HCT116 (cell line): ENCODE measurements around the gene EMC10. TPM values are rescaled to one million over a fixed set of nuclear protein-coding genes. Genes with fewer than 3 reads are reported as not detected.

Source experiments
- ATAC-seq: fragments of 200-7000 bp; cut with Tn5 transposase; 2 replicates; pipeline ENCODE4 v1.9.1; 2020; ENCODE audit warnings: mild to moderate bottlenecking, moderate library complexity
- BruUV-seq: library from RNA; stranded (reverse); fragments of 400-500 nt; replicated peaks from 2 replicates; lab custom pipeline; 2021; lab: Mats Ljungman, UMichigan
- CTCF ChIA-PET: fragments of 300-600 bp; sonication (Branson Sonifier 250); formaldehyde crosslinking; loops from one replicate; lab custom pipeline; 2021; ENCODE audit warnings: antibody characterized with exemption; lab: Charles Lee
- POLR2A ChIA-PET: fragments of 300-600, 350-600 bp; sonication (Branson Sonifier 250); formaldehyde crosslinking; loops from one replicate; lab custom pipeline; 2021; ENCODE audit warnings: antibody characterized with exemption; lab: Charles Lee
- RAD21 ChIA-PET, 2 experiments: fragments of 300-600 bp; sonication (Branson Sonifier 250); formaldehyde crosslinking; loops; one replicate each; lab custom pipeline; 2023; ENCODE audit warnings: low total read pairs in 2 of 2; ENCODE audit not compliant: uncharacterized antibody in 2 of 2, unreplicated experiment in 2 of 2, low non-redundant PET in 1 of 2; lab: Charles Lee
- DNase-seq: peaks from one replicate; pipeline ENCODE4 v3.0.0-alpha.2; 2010; ENCODE audit warnings: low read depth, low spot score
- H2AFZ ChIP-seq: fragments of 200-600 bp; shearing (Covaris generic), sonication (generic); 2 replicates; pipeline ENCODE4 v1.6.1; 2017; ENCODE audit warnings: low read depth, mixed run types, mixed read lengths, antibody characterized with exemption, low read length; ENCODE audit not compliant: poor library complexity, severe bottlenecking
- H3K27ac ChIP-seq: 2 replicates; pipeline ENCODE4 v1.5.1; 2012; ENCODE audit warnings: low read depth, low read length
- H3K27me3 ChIP-seq: fragments of 200-600 bp; sonication (generic); 2 replicates; pipeline ENCODE4 v1.6.1; 2016; ENCODE audit warnings: mixed run types, low read length, mixed read lengths; ENCODE audit not compliant: insufficient read depth
- H3K36me3 ChIP-seq, 2 experiments: fragments of 200-500 bp in 1 of 2; fragments of 200-600 bp in 1 of 2; sonication (Bioruptor generic) in 1 of 2; sonication (generic) in 1 of 2; 2 replicates each; pipeline versions ENCODE4 v1.5.1 to v1.6.1; 2014 to 2016; ENCODE audit warnings: low read length in 2 of 2, inconsistent platforms in 1 of 2, mixed read lengths in 1 of 2, mixed run types in 1 of 2; ENCODE audit not compliant: insufficient read depth in 2 of 2, control insufficient read depth in 1 of 2
- H3K4me1 ChIP-seq, 2 experiments: fragments of 200-600 bp in 1 of 2; sonication (generic) in 1 of 2; 2 replicates each; pipeline versions ENCODE4 v1.5.1 to v1.6.1; 2012 to 2017; ENCODE audit warnings: low read length in 2 of 2, inconsistent platforms in 1 of 2, mild to moderate bottlenecking in 1 of 2, mixed read lengths in 1 of 2, mixed run types in 1 of 2, moderate library complexity in 1 of 2; ENCODE audit not compliant: insufficient read depth in 2 of 2, control insufficient read depth in 1 of 2
- H3K4me2 ChIP-seq: fragments of 200-600 bp; sonication (generic); 2 replicates; pipeline ENCODE4 v1.6.1; 2017; ENCODE audit warnings: mixed run types, low read length, mixed read lengths
- H3K4me3 ChIP-seq, 2 experiments: fragments of 200-600 bp in 1 of 2; sonication (generic) in 1 of 2; replicated peaks in 1 of 2; 2 replicates each; pipeline ENCODE4 v1.5.1; 2011 to 2016; ENCODE audit warnings: low read length in 2 of 2, control low read depth in 1 of 2, low read depth in 1 of 2, mild to moderate bottlenecking in 1 of 2, mixed read lengths in 1 of 2, mixed run types in 1 of 2
- H3K79me2 ChIP-seq: fragments of 200-600 bp; sonication (generic); 2 replicates; pipeline ENCODE4 v1.6.1; 2017; ENCODE audit warnings: mild to moderate bottlenecking, mixed run types, low read length, moderate library complexity, mixed read lengths; ENCODE audit not compliant: insufficient read depth
- H3K9ac ChIP-seq: fragments of 200-600 bp; sonication (generic); 2 replicates; pipeline ENCODE4 v1.6.1; 2016; ENCODE audit warnings: low read length, mixed read lengths
- H3K9me2 ChIP-seq: fragments of 200-600 bp; sonication (generic), shearing (Covaris generic); 2 replicates; pipeline ENCODE4 v1.6.1; 2017; ENCODE audit warnings: mixed run types, mild to moderate bottlenecking, moderate library complexity; ENCODE audit not compliant: insufficient read depth
- H3K9me3 ChIP-seq, 2 experiments: fragments of 200-500 bp in 1 of 2; fragments of 200-600 bp in 1 of 2; sonication (Bioruptor generic) in 1 of 2; sonication (generic) in 1 of 2; 2 replicates each; pipeline ENCODE4 v1.6.1; 2014 to 2017; ENCODE audit warnings: low read length in 2 of 2, mixed read lengths in 2 of 2, inconsistent platforms in 1 of 2, low read depth in 1 of 2, mild to moderate bottlenecking in 1 of 2, mixed run types in 1 of 2, moderate library complexity in 1 of 2; ENCODE audit not compliant: control insufficient read depth in 1 of 2, insufficient read depth in 1 of 2
- H4K20me1 ChIP-seq: fragments of 200-600 bp; sonication (generic), shearing (Covaris generic); 2 replicates; pipeline ENCODE4 v1.6.1; 2017; ENCODE audit warnings: mixed run types, mild to moderate bottlenecking, moderate library complexity; ENCODE audit not compliant: insufficient read depth
- CBX3 ChIP-seq: IDR thresholded peaks from 2 replicates; pipeline ENCODE4 v1.6.1; 2012; ENCODE audit warnings: low read depth
- CEBPB ChIP-seq: IDR thresholded peaks from 2 replicates; pipeline ENCODE4 v1.6.1; 2012; ENCODE audit warnings: low read depth
- EGR1 ChIP-seq: IDR thresholded peaks from 2 replicates; pipeline ENCODE4 v1.6.1; 2012; ENCODE audit warnings: low read depth
- ELF1 ChIP-seq: IDR thresholded peaks from 2 replicates; pipeline ENCODE4 v1.6.1; 2012; ENCODE audit warnings: low read depth, borderline replicate concordance
- EZH2 ChIP-seq: fragments of 200-600 bp; sonication (generic); IDR thresholded peaks from 2 replicates; pipeline ENCODE4 v1.6.1; 2017; ENCODE audit warnings: antibody characterized with exemption, mixed run types
- FOSL1 ChIP-seq: IDR thresholded peaks from 2 replicates; pipeline ENCODE4 v1.6.1; 2012; ENCODE audit warnings: low read depth
- JUND ChIP-seq: IDR thresholded peaks from 2 replicates; pipeline ENCODE4 v1.6.1; 2012
- POLR2A ChIP-seq: IDR thresholded peaks from 2 replicates; pipeline ENCODE4 v1.7.0; 2011; ENCODE audit warnings: borderline replicate concordance; ENCODE audit not compliant: insufficient read depth, insufficient read length; ENCODE audit errors: extremely low read depth
- POLR2AphosphoS5 ChIP-seq: IDR thresholded peaks from 2 replicates; pipeline ENCODE4 v1.6.1; 2011; ENCODE audit warnings: mild to moderate bottlenecking, low read depth, low read length, moderate library complexity
- RAD21 ChIP-seq: IDR thresholded peaks from 2 replicates; pipeline ENCODE4 v1.6.1; 2012; ENCODE audit warnings: low read depth, mild to moderate bottlenecking
- SIN3A ChIP-seq: IDR thresholded peaks from 2 replicates; pipeline ENCODE4 v1.6.1; 2012; ENCODE audit warnings: low read depth
- SP1 ChIP-seq: IDR thresholded peaks from 2 replicates; pipeline ENCODE4 v1.6.1; 2012; ENCODE audit warnings: low read depth
- SRF ChIP-seq: IDR thresholded peaks from 2 replicates; pipeline ENCODE4 v1.6.1; 2012; ENCODE audit warnings: low read depth
- TCF7L2 ChIP-seq: IDR thresholded peaks from 2 replicates; pipeline ENCODE4 v1.7.0; 2011; ENCODE audit warnings: borderline replicate concordance, inconsistent platforms; ENCODE audit not compliant: insufficient read depth, insufficient read length; ENCODE audit errors: extremely low read depth
- YY1 ChIP-seq: IDR thresholded peaks from 2 replicates; pipeline ENCODE4 v1.6.1; 2011; ENCODE audit warnings: low read length, low read depth, moderate library complexity, mild to moderate bottlenecking; ENCODE audit not compliant: insufficient replicate concordance; ENCODE audit errors: extremely low read depth
- ZNF274 ChIP-seq: fragments of 200-500 bp; sonication (Bioruptor generic); IDR thresholded peaks from 2 replicates; pipeline ENCODE4 v1.6.1; 2014; ENCODE audit warnings: mild to moderate bottlenecking, low read depth, low read length, inconsistent platforms
- intact Hi-C: fragments of 100-400 bp; cut with micrococcal nuclease; formaldehyde crosslinking; loops from 2 replicates; pipeline ENCODE4 v1.10.0; 2022
- total RNA-seq: library from RNA; stranded (reverse); gene quantifications from one replicate; pipeline ENCODE4 v1.2.1, GENCODE V29; 2021; ENCODE audit not compliant: unreplicated experiment
- TF ChIP-seq, protein P1 (sequence below): IDR thresholded peaks from 2 replicates; pipeline ENCODE4 v1.6.1; 2012
- TF ChIP-seq, protein P2 (sequence below): IDR thresholded peaks from 2 replicates; pipeline ENCODE4 v1.6.1; 2012
- TF ChIP-seq, protein P3 (sequence below), 3 experiments: fragments of 200-600 bp in 1 of 3; sonication (generic) in 1 of 3; IDR thresholded peaks in 2 of 3; conservative IDR thresholded peaks in 1 of 3; 2 replicates each; pipeline ENCODE4 v1.5.1; 2012 to 2017; ENCODE audit warnings: low read depth in 2 of 3, low read length in 2 of 3, antibody characterized with exemption in 1 of 3, borderline replicate concordance in 1 of 3, control low read depth in 1 of 3, mild to moderate bottlenecking in 1 of 3, mixed read lengths in 1 of 3, mixed run types in 1 of 3, moderate library complexity in 1 of 3; ENCODE audit not compliant: insufficient read depth in 1 of 3
- TF ChIP-seq, protein P4 (sequence below): IDR thresholded peaks from 2 replicates; pipeline ENCODE4 v1.6.1; 2011; ENCODE audit warnings: mild to moderate bottlenecking, low read length, moderate library complexity; ENCODE audit not compliant: insufficient replicate concordance; ENCODE audit errors: extremely low read depth

EMC10 gene
- total RNA-seq, 1 experiment from 2014 or later = 92.4 TPM

DNA sequence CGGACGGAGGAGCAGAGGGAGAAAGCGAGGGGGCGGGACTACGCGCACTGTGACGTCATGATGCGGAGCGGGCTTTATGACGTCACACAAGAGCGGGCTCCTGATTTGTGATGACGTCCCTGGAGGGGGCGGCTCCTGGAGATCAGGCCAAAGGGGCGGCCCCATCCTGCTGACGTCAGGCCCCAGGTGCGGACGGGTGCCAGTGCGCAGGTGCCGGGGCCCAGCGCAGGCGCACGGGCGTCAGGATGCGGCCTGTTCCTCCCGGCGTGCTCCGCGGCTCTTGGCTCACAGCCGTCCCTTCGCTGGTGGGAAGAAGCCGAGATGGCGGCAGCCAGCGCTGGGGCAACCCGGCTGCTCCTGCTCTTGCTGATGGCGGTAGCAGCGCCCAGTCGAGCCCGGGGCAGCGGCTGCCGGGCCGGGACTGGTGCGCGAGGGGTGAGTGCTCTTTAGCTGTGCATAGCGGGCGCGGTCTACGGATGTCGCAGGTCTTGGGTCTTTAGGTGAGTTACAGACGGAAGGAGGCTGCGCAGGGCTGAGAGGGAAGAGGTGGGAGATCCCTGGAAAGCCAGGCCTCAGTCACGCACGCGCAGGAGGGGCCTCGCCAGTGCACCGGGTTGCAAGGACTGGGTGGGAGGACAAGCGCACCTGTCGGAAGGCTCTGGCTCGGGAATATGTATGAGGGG lies at the start of gene EMC10, which contains the start of gene GARIN5A (continued):
- TF ChIP-seq YY1 = peak; percentile 87

DNA sequence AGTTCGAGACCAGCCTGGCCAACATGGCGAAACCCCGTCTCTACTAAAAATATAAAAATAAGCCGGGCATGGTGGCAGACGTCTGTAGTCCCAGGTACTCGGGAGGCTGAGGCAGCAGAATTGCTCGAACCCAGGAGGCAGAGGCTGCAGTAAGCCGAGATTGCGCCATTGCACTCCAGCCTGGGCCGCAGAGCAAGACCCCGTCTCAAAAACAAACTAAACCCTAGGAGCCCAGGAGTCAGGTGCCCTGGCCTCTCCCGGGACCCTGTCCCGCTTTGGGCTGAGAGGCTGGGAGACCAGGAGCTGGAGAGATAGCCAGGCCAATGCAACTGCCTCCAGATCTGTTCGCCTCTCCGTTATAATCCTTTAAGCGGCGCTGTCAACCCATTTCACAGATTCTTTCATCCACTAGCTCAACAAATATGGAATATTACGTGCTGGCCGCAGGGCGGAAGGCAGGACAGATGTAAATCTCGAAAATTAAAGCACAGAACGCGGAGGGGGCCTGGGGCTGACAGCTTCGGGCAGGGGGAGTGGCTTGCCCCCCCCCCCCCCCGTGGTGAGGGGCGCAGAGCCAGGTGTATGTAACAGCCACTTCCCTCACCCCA lies 48.9 kb upstream of the EMC10 start:
- H4K20me1 ChIP-seq = no peaks in the 10 kb centered on the region
- TF ChIP-seq TCF7L2 (no peak), RAD21 (no peak), SIN3A (no peak), SRF (no peak), POLR2AphosphoS5 (no peak), CEBPB (no peak), FOSL1 (no peak), JUND (no peak), ZNF274 (no peak), EZH2 (no peak), CBX3 (no peak), ELF1 (no peak), SP1 (no peak), EGR1 (no peak), POLR2A (no peak)
- TF ChIP-seq, protein P1, sequence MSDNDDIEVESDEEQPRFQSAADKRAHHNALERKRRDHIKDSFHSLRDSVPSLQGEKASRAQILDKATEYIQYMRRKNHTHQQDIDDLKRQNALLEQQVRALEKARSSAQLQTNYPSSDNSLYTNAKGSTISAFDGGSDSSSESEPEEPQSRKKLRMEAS = no peak
- TF ChIP-seq, protein P2, sequence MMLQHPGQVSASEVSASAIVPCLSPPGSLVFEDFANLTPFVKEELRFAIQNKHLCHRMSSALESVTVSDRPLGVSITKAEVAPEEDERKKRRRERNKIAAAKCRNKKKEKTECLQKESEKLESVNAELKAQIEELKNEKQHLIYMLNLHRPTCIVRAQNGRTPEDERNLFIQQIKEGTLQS = no peak
- TF ChIP-seq, protein P3, sequence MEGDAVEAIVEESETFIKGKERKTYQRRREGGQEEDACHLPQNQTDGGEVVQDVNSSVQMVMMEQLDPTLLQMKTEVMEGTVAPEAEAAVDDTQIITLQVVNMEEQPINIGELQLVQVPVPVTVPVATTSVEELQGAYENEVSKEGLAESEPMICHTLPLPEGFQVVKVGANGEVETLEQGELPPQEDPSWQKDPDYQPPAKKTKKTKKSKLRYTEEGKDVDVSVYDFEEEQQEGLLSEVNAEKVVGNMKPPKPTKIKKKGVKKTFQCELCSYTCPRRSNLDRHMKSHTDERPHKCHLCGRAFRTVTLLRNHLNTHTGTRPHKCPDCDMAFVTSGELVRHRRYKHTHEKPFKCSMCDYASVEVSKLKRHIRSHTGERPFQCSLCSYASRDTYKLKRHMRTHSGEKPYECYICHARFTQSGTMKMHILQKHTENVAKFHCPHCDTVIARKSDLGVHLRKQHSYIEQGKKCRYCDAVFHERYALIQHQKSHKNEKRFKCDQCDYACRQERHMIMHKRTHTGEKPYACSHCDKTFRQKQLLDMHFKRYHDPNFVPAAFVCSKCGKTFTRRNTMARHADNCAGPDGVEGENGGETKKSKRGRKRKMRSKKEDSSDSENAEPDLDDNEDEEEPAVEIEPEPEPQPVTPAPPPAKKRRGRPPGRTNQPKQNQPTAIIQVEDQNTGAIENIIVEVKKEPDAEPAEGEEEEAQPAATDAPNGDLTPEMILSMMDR (IDR thresholded peaks at IDR 0.05 in 2 of 3, conservative IDR thresholded peaks at IDR 0.05 in 1 of 3; ENCODE audit: borderline replicate concordance in 1 of 3, insufficient read depth in 1 of 3, low read depth in 2 of 3, low read length in 2 of 3) = no peak
- TF ChIP-seq, protein P4, sequence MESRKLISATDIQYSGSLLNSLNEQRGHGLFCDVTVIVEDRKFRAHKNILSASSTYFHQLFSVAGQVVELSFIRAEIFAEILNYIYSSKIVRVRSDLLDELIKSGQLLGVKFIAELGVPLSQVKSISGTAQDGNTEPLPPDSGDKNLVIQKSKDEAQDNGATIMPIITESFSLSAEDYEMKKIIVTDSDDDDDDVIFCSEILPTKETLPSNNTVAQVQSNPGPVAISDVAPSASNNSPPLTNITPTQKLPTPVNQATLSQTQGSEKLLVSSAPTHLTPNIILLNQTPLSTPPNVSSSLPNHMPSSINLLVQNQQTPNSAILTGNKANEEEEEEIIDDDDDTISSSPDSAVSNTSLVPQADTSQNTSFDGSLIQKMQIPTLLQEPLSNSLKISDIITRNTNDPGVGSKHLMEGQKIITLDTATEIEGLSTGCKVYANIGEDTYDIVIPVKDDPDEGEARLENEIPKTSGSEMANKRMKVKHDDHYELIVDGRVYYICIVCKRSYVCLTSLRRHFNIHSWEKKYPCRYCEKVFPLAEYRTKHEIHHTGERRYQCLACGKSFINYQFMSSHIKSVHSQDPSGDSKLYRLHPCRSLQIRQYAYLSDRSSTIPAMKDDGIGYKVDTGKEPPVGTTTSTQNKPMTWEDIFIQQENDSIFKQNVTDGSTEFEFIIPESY = no peak
- TF ChIP-seq, all 23 proteins: peak for 0
- Histone ChIP-seq H3K27me3 (no peaks in the 10 kb centered on the region), H3K4me3 (no peak overlapping the region), H3K9me2 (no peaks in the 10 kb centered on the region), H3K4me2 (no peak overlapping the region), H3K4me1 (peaks cover 3 to 13% of the 10 kb centered on the region in 2 experiments), H3K36me3 (no peaks in the 10 kb centered on the region), H2AFZ (no peak overlapping the region), H3K9ac (no peak overlapping the region), H3K27ac (no peak overlapping the region), H3K9me3 (no peaks in the 10 kb centered on the region), H3K79me2 (no peaks in the 10 kb centered on the region)
- RAD21 ChIA-PET = no interaction called here
- intact Hi-C loops = no loop called here
- POLR2A ChIA-PET = no interaction called here
- CTCF ChIA-PET = no interaction called here
- BruUV-seq = no TSS peak
- ATAC-seq (no peak), DNase-seq (no peak)
